Adipocyte (in vitro differentiated cells): ENCODE measurements around the gene GPR161.

Experiments used
- DNase-seq: peaks from one replicate; pipeline ENCODE4 v3.0.0-alpha.2; 2015; ENCODE audit warnings: low read depth
- H3K27me3 ChIP-seq: replicated peaks from 2 replicates; pipeline ENCODE4 v1.7.0; 2013; ENCODE audit warnings: mild to moderate bottlenecking, low read length, moderate library complexity; ENCODE audit not compliant: control insufficient read depth, insufficient read depth
- H3K36me3 ChIP-seq: 2 replicates; pipeline ENCODE4 v1.7.0; 2013; ENCODE audit warnings: low read length, mild to moderate bottlenecking, moderate library complexity; ENCODE audit not compliant: control insufficient read depth, insufficient read depth, severe bottlenecking
- H3K4me1 ChIP-seq: 2 replicates; pipeline ENCODE4 v1.7.0; 2013; ENCODE audit warnings: mild to moderate bottlenecking, low read length, moderate library complexity; ENCODE audit not compliant: control insufficient read depth, insufficient read depth
- H3K4me3 ChIP-seq: 2 replicates; pipeline ENCODE4 v1.7.0; 2013; ENCODE audit warnings: mild to moderate bottlenecking, low read length, moderate library complexity
- H3K9ac ChIP-seq: 2 replicates; pipeline ENCODE4 v1.7.0; 2013; ENCODE audit warnings: mild to moderate bottlenecking, low read length, moderate library complexity
- H3K9me3 ChIP-seq: 2 replicates; pipeline ENCODE4 v1.7.0; 2013; ENCODE audit warnings: mild to moderate bottlenecking, low read length, moderate library complexity; ENCODE audit not compliant: control insufficient read depth

Gene GPR161

DNA sequence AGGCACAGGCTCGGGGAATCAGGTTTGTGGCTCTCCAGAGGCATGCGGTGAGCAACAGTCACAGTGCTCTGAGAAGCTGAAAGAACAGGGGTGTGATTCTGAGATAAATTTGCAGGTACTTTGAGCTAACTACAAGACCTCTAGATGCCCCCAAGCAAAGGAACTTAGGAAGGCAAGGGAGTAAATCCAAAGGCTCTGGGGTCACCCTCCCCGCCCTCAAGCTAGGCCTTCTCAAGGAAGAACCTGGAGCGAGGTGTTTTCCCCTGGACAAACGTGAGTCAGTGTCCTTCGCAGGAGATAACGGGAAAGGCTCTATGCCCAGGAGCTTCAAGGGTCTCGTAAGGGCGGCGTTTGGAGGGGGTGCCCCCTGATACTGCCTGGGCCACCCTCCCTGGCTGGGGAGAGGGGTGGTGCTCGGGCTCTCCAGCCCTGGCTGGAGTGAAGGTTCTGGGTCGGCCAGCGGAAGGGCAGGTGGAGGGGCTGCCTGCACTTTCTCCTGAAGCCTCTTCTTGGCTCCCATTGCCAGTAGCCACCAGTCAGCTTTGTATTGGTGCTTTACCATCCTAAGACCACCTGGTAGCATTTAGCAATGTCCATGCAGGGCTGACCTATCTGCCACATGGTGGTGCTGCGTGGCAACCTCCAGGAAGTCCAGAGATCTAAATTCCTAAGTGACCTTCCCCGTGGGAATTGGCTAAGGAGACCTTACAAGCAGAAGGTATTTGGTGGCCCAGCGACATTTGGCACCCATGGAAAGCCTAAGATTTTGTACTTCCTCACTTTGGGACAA lies 44.0 kb downstream of the GPR161 start:
- no peak for DNase-seq
- Histone ChIP-seq H3K36me3 (no peaks in the 10 kb centered on the region), H3K9me3 (no peaks in the 10 kb centered on the region), H3K27me3 (no peaks in the 10 kb centered on the region), H3K4me3 (no peak overlapping the region), H3K4me1 (no peaks in the 10 kb centered on the region), H3K9ac (no peak overlapping the region)

GRCh38 chr1:168091720-168092550 lies 44.8 kb downstream of the GPR161 start:
- Histone ChIP-seq H3K36me3 (no peaks in the 10 kb centered on the region), H3K4me1 (no peaks in the 10 kb centered on the region), H3K9me3 (no peaks in the 10 kb centered on the region), H3K4me3 (no peak overlapping the region), H3K9ac (no peak overlapping the region), H3K27me3 (no peaks in the 10 kb centered on the region)
- no peak for DNase-seq

DNA sequence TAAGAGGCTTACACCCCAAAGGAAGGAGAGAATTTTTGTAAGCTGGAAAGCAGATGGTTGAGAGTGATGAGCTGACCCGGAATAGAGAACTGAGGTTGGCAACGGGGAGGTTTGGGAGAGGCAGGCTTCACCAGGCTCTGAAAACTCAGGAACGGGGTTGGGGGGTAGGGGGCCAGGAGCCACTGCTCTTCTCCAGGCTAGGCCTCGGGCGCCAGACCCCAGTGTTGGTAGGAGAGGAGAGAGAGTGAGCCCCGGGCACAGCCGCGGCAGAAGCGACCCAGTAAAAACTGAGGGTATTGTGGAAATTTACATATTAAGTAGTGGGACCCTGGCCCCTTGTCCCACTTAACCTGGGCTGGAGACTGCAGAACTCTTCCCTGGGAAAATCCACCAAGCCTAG lies 45.7 kb downstream of the GPR161 start:
- Histone ChIP-seq H3K36me3 (no peaks in the 10 kb centered on the region), H3K9ac (no peak overlapping the region), H3K9me3 (no peaks in the 10 kb centered on the region), H3K27me3 (no peaks in the 10 kb centered on the region), H3K4me3 (no peak overlapping the region), H3K4me1 (no peaks in the 10 kb centered on the region)
- DNase-seq = no peak

DNA sequence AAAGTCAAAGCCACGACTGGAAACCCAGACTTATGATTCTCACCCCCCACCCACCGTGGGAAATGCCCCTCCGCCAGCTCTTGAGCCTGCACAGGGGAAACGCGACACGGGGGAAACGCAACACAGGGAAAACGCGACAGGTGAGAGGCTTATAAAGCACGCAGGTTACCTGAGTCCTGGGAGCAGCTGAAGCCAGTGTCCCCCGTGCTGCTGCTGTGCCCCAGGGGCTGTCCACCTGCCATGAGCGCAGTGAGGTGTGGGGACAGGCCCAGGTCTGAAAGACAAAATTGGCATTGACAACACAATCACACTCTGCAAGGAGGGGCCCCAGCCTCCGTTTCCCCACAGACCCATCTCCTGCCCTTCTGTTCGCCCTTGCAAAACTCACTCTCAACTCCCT lies 46.3 kb downstream of the GPR161 start:
- no peaks in the 10 kb centered on the region for H3K36me3 ChIP-seq
- peaks cover 6% of the 10 kb centered on the region for H3K4me1 ChIP-seq
- H3K9ac ChIP-seq = no peak overlapping the region
- H3K27me3 ChIP-seq = no peaks in the 10 kb centered on the region
- no peak for DNase-seq
- no peaks in the 10 kb centered on the region for H3K9me3 ChIP-seq
- no peak overlapping the region for H3K4me3 ChIP-seq

DNA sequence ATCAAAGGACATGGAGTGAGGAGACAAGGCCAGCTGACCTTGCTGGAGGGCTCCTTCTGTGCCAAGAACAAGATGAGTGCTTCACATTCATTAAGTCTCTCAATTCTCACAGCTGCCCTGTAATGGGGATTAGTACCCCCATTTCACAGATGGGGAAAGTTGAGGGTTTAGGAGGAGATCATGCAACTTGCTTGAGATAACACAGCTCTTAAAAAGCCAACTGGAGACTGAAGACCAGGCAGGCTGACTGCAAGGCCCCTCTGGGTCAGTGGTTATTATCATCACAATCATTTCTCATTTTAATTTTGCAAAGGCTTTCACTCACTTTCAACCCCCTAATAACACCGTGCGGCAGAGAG lies 46.8 kb downstream of the GPR161 start:
- no peak for DNase-seq
- Histone ChIP-seq H3K9me3 (no peaks in the 10 kb centered on the region), H3K4me1 (peaks cover 10% of the 10 kb centered on the region), H3K4me3 (no peak overlapping the region), H3K27me3 (no peaks in the 10 kb centered on the region), H3K36me3 (no peaks in the 10 kb centered on the region), H3K9ac (no peak overlapping the region)

DNA sequence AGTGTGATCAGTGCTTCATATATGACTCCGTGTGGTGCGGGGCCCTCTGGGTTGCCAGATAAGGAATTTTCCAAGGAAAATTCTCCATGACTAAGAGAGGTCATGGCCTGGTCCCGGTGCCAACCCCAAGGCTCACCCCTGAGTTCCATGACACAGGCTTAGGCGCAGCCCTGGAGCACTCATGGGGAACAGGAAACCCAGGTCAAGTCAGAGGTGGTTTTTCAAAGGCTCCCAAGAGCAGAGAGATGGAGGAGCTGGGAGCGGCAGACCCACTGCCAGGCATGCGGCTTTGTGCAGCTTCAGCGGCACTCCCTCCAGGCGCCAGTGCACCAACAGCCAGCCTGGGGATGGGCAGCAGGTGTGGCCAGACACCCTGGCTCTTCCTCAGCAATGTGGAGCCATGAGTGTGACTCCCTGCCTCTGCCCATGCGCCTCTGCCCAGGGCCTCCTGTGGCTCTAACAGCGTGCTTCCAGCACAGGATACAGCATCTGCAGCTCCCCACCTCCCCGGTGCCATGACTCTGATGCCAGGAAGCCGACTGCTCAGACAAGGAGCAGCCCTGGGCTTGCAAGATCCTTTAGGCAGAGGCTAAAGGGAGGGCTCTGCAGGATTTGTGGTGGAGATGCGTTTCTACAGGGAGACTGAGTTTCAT lies 47.3 kb downstream of the GPR161 start:
- H3K4me1 ChIP-seq = peaks cover 15% of the 10 kb centered on the region
- no peaks in the 10 kb centered on the region for H3K36me3 ChIP-seq
- no peak overlapping the region for H3K9ac ChIP-seq
- H3K27me3 ChIP-seq = no peaks in the 10 kb centered on the region
- H3K4me3 ChIP-seq = no peak overlapping the region
- no peak for DNase-seq
- no peaks in the 10 kb centered on the region for H3K9me3 ChIP-seq

- no peak for DNase-seq
- no peaks in the 10 kb centered on the region for H3K36me3 ChIP-seq
- H3K9ac ChIP-seq = no peak overlapping the region
- no peaks in the 10 kb centered on the region for H3K9me3 ChIP-seq
- peaks cover 17% of the 10 kb centered on the region for H3K4me1 ChIP-seq
- no peak overlapping the region for H3K4me3 ChIP-seq
- no peaks in the 10 kb centered on the region for H3K27me3 ChIP-seq
These were observed 48.0 kb downstream of the GPR161 start for GRCh38 chr1:168088511-168089325.

GRCh38 chr1:168087696-168088095 lies 49.0 kb downstream of the GPR161 start:
- H3K36me3 ChIP-seq = no peaks in the 10 kb centered on the region
- H3K4me1 ChIP-seq = peaks cover 17% of the 10 kb centered on the region
- no peaks in the 10 kb centered on the region for H3K9me3 ChIP-seq
- H3K27me3 ChIP-seq = no peaks in the 10 kb centered on the region
- no peak overlapping the region for H3K9ac ChIP-seq
- DNase-seq = no peak
- H3K4me3 ChIP-seq = no peak overlapping the region

- no peaks in the 10 kb centered on the region for H3K36me3 ChIP-seq
- H3K4me1 ChIP-seq = peaks cover 25% of the 10 kb centered on the region
These were observed 50.3 kb downstream of the GPR161 start for GRCh38 chr1:168086438-168086837.

DNA sequence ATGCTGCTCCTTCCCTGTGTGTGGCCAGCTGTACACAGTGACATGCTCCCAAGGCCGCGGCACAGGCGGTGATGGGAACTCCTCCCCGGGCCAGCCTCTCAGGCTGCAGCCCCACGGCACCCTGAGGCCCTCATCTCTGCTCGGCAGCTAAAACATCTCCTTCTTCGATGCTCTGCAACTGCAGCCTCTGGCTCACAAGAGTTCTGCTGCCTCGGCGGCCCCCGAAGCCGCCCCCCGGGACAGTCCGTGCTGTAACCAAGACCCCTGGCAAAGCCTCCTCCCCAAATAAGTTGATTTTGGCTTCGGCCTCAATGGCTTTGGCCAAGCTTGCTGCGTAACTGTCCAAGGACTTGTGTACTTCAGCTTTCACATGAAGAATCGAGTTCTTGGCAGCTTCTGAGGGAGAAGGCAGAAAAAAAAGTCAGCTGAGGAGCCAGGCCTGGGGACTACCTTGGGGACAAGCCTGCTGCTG lies 51.3 kb downstream of the GPR161 start:
- H3K36me3 ChIP-seq = no peaks in the 10 kb centered on the region

More at GRCh38 chr1:168086438-168086837, 50.3 kb downstream of the GPR161 start:
- Histone ChIP-seq H3K4me3 (no peak overlapping the region), H3K9me3 (no peaks in the 10 kb centered on the region), H3K9ac (no peak overlapping the region), H3K27me3 (no peaks in the 10 kb centered on the region)
- DNase-seq = no peak

More for the DNA sequence above, 51.3 kb downstream of the GPR161 start:
- no peak for DNase-seq
- no peaks in the 10 kb centered on the region for H3K27me3 ChIP-seq
- no peak overlapping the region for H3K4me3 ChIP-seq
- peaks cover 35% of the 10 kb centered on the region for H3K4me1 ChIP-seq
- no peaks in the 10 kb centered on the region for H3K9me3 ChIP-seq
- H3K9ac ChIP-seq = peak overlapping the region; percentile 40
